Measurements from ENCODE around the gene SHANK3. TPM values are rescaled to one million over a fixed set of nuclear protein-coding genes. Genes with fewer than 3 reads are reported as not detected.
A peak's percentile ranks its signal among the peaks of the same experiment; 100 is the strongest.

The SHANK3 gene
- total and polyA plus RNA-seq, 2 experiments from 2014 or later = 0.10 to 0.97 TPM

- Histone ChIP-seq H3K4me2 (ENCODE audit: unreplicated experiment) (no peak overlapping the region), H3K4me1 (ENCODE audit: insufficient read depth) (no peaks in the 10 kb centered on the region), H3K27ac (no peak overlapping the region), H3K9me2 (ENCODE audit: insufficient read depth) (no peaks in the 10 kb centered on the region), H3K36me3 (ENCODE audit: low read depth) (no peaks in the 10 kb centered on the region), H3K9ac (no peak overlapping the region), H3K27me3 (replicated peaks; ENCODE audit: insufficient read depth) (no peaks in the 10 kb centered on the region), H3K4me3 (no peak overlapping the region), H2AFZ (no peak overlapping the region), H3K9me3 (ENCODE audit: low read depth) (no peaks in the 10 kb centered on the region), H3K79me2 (ENCODE audit: insufficient read depth) (no peaks in the 10 kb centered on the region), H4K20me1 (ENCODE audit: insufficient read depth) (no peaks in the 10 kb centered on the region), H3F3A (ENCODE audit: insufficient read depth) (0 out of 2 replicates have a peak, but pooled peaks cover 7% of the 10 kb centered on the region)
- WGBS, 2 experiments (ENCODE audit: low coverage in 1 of 2, low lambda C conversion rate in 2 of 2, missing lambda C conversion rate in 2 of 2) = 80% methylated on average over 16 to 18 of the region's 18 CpGs
- TF ChIP-seq EZH2 (IDR thresholded peaks at IDR 0.05; ENCODE audit: insufficient read depth, poor library complexity, severe bottlenecking) = no peak
- no peak for TF ChIP-seq EZH2phosphoT487 (IDR thresholded peaks at IDR 0.05; ENCODE audit: insufficient read depth, low read depth)
- DNase-seq = no peak
- in situ Hi-C loops (cut with MboI) = no loop called here
Measured at GRCh38 chr22:50694766-50695420, 22.3 kb downstream of the SHANK3 start.

GRCh38 chr22:50695421-50696250 lies 23.0 kb downstream of the SHANK3 start:
- H3K27me3 ChIP-seq (replicated peaks; ENCODE audit: insufficient read depth) = no peaks in the 10 kb centered on the region
- H3K9me3 ChIP-seq (ENCODE audit: low read depth) = no peaks in the 10 kb centered on the region
- in situ Hi-C loops (cut with MboI) = no loop called here
- no peak overlapping the region for H2AFZ ChIP-seq
- H3K4me2 ChIP-seq (ENCODE audit: unreplicated experiment) = no peak overlapping the region
- H4K20me1 ChIP-seq (ENCODE audit: insufficient read depth) = no peaks in the 10 kb centered on the region
- TF ChIP-seq EZH2phosphoT487 (IDR thresholded peaks at IDR 0.05; ENCODE audit: insufficient read depth, low read depth) = no peak
- TF ChIP-seq EZH2 (IDR thresholded peaks at IDR 0.05; ENCODE audit: insufficient read depth, poor library complexity, severe bottlenecking) = no peak
- H3F3A ChIP-seq (ENCODE audit: insufficient read depth) = 0 out of 2 replicates have a peak, but pooled peaks cover 7% of the 10 kb centered on the region
- no peaks in the 10 kb centered on the region for H3K36me3 ChIP-seq (ENCODE audit: low read depth)
- H3K27ac ChIP-seq = no peak overlapping the region
- no peaks in the 10 kb centered on the region for H3K79me2 ChIP-seq (ENCODE audit: insufficient read depth)
- WGBS, 2 experiments (ENCODE audit: low coverage in 1 of 2, low lambda C conversion rate in 2 of 2, missing lambda C conversion rate in 2 of 2) = 89 to 90% methylated on average over 18 of the region's 18 CpGs
- no peak overlapping the region for H3K9ac ChIP-seq
- no peak overlapping the region for H3K4me3 ChIP-seq
- no peaks in the 10 kb centered on the region for H3K9me2 ChIP-seq (ENCODE audit: insufficient read depth)
- no peak for DNase-seq
- H3K4me1 ChIP-seq (ENCODE audit: insufficient read depth) = no peaks in the 10 kb centered on the region

GRCh38 chr22:50696251-50696798 lies 23.7 kb downstream of the SHANK3 start:
- H3K9ac ChIP-seq = no peak overlapping the region
- H3F3A ChIP-seq (ENCODE audit: insufficient read depth) = 0 out of 2 replicates have a peak, but pooled peaks cover 7% of the 10 kb centered on the region
- no peaks in the 10 kb centered on the region for H3K36me3 ChIP-seq (ENCODE audit: low read depth)
- no peak for DNase-seq
- no peak overlapping the region for H3K27ac ChIP-seq
- no peak overlapping the region for H2AFZ ChIP-seq
- H3K4me3 ChIP-seq = no peak overlapping the region; the same call in 1 of the 2 replicates
- no peaks in the 10 kb centered on the region for H3K27me3 ChIP-seq (replicated peaks; ENCODE audit: insufficient read depth)
- peak overlapping the region; percentile 64 for H3K4me2 ChIP-seq (ENCODE audit: unreplicated experiment)
- no peaks in the 10 kb centered on the region for H3K9me3 ChIP-seq (ENCODE audit: low read depth)
- no peaks in the 10 kb centered on the region for H3K79me2 ChIP-seq (ENCODE audit: insufficient read depth)
- H3K4me1 ChIP-seq (ENCODE audit: insufficient read depth) = no peaks in the 10 kb centered on the region
- H3K9me2 ChIP-seq (ENCODE audit: insufficient read depth) = no peaks in the 10 kb centered on the region
- no peaks in the 10 kb centered on the region for H4K20me1 ChIP-seq (ENCODE audit: insufficient read depth)
- WGBS, 2 experiments (ENCODE audit: low coverage in 1 of 2, low lambda C conversion rate in 2 of 2, missing lambda C conversion rate in 2 of 2) = 36 to 43% methylated on average over 19 to 21 of the region's 21 CpGs
- no peak for TF ChIP-seq EZH2 (IDR thresholded peaks at IDR 0.05; ENCODE audit: insufficient read depth, poor library complexity, severe bottlenecking)
- no peak for TF ChIP-seq EZH2phosphoT487 (IDR thresholded peaks at IDR 0.05; ENCODE audit: insufficient read depth, low read depth)
- in situ Hi-C loops (cut with MboI) = no loop called here

- peak; percentile 65 for DNase-seq
- Histone ChIP-seq H3K4me2 (ENCODE audit: unreplicated experiment) (peak overlapping the region; percentile 64), H3K9me2 (ENCODE audit: insufficient read depth) (no peaks in the 10 kb centered on the region), H3K27ac (no peak overlapping the region), H3K79me2 (ENCODE audit: insufficient read depth) (no peaks in the 10 kb centered on the region), H4K20me1 (ENCODE audit: insufficient read depth) (no peaks in the 10 kb centered on the region), H3F3A (ENCODE audit: insufficient read depth) (0 out of 2 replicates have a peak, but pooled peaks cover 7% of the 10 kb centered on the region), H3K4me3 (peak overlapping the region; percentile 53), H3K9me3 (ENCODE audit: low read depth) (no peaks in the 10 kb centered on the region), H2AFZ (peak overlapping the region; percentile 71), H3K36me3 (ENCODE audit: low read depth) (no peaks in the 10 kb centered on the region), H3K4me1 (ENCODE audit: insufficient read depth) (no peaks in the 10 kb centered on the region), H3K9ac (no peak overlapping the region), H3K27me3 (replicated peaks; ENCODE audit: insufficient read depth) (no peaks in the 10 kb centered on the region)
- TF ChIP-seq EZH2phosphoT487 (IDR thresholded peaks at IDR 0.05; ENCODE audit: insufficient read depth, low read depth) (no peak), EZH2 (IDR thresholded peaks at IDR 0.05; ENCODE audit: insufficient read depth, poor library complexity, severe bottlenecking) (no peak)
- 2 to 3% methylated on average over 7 to 18 of the region's 58 CpGs for WGBS, 2 experiments (ENCODE audit: low coverage in 1 of 2, low lambda C conversion rate in 2 of 2, missing lambda C conversion rate in 2 of 2)
- in situ Hi-C loops (cut with MboI) = no loop called here
Measured at GRCh38 chr22:50696799-50697561, 24.4 kb downstream of the SHANK3 start.

All from GM23248 (cell line).